Measurements from ENCODE around the gene KCNMB1.
A peak's percentile ranks its signal among the peaks of the same experiment; 100 is the strongest.

KCNMB1 gene

GRCh38 chr5:170388818-170389549 is at the start of gene KCNMB1:
KCNMB1 (minus strand) TSS chr5:170389367; CDS start chr5:170385447, 3,920 bp downstream.
- no peak for DNase-seq (ENCODE audit: low read depth)

- DNase-seq (ENCODE audit: low read depth) = no peak
These were observed 49.4 kb upstream of the KCNMB1 start for GRCh38 chr5:170438581-170438980.

GRCh38 chr5:170437621-170438375 is 48.6 kb upstream of the KCNMB1 start:
- no peak for DNase-seq (ENCODE audit: low read depth)

- no peak for DNase-seq (ENCODE audit: low read depth)
These were observed 47.2 kb upstream of the KCNMB1 start for GRCh38 chr5:170436335-170436734.

GRCh38 chr5:170434966-170435605 is 45.9 kb upstream of the KCNMB1 start:
- DNase-seq (ENCODE audit: low read depth) = peak; percentile 19

GRCh38 chr5:170432669-170433068 is 43.5 kb upstream of the KCNMB1 start:
- DNase-seq (ENCODE audit: low read depth) = no peak

GRCh38 chr5:170431571-170431970 is 42.4 kb upstream of the KCNMB1 start:
- DNase-seq (ENCODE audit: low read depth) = no peak

GRCh38 chr5:170430866-170431437 is 41.8 kb upstream of the KCNMB1 start:
- no peak for DNase-seq (ENCODE audit: low read depth)

GRCh38 chr5:170430256-170430655 is 41.1 kb upstream of the KCNMB1 start:
- DNase-seq (ENCODE audit: low read depth) = no peak

GRCh38 chr5:170429014-170429413 is 39.8 kb upstream of the KCNMB1 start:
- no peak for DNase-seq (ENCODE audit: low read depth)

- no peak for DNase-seq (ENCODE audit: low read depth)
These were observed 38.6 kb upstream of the KCNMB1 start for GRCh38 chr5:170427672-170428236.

- DNase-seq (ENCODE audit: low read depth) = no peak
These were observed 37.6 kb upstream of the KCNMB1 start for GRCh38 chr5:170426786-170427185.

GRCh38 chr5:170426149-170426767 is 37.1 kb upstream of the KCNMB1 start:
- no peak for DNase-seq (ENCODE audit: low read depth)

GRCh38 chr5:170425731-170426130 is 36.6 kb upstream of the KCNMB1 start:
- no peak for DNase-seq (ENCODE audit: low read depth)

GRCh38 chr5:170424629-170425028 is 35.5 kb upstream of the KCNMB1 start:
- DNase-seq (ENCODE audit: low read depth) = no peak

GRCh38 chr5:170423692-170424091 is 34.5 kb upstream of the KCNMB1 start:
- no peak for DNase-seq (ENCODE audit: low read depth)

- DNase-seq (ENCODE audit: low read depth) = no peak
These were observed 32.7 kb upstream of the KCNMB1 start for GRCh38 chr5:170421826-170422225.

GRCh38 chr5:170420806-170421412 is 31.7 kb upstream of the KCNMB1 start:
- DNase-seq (ENCODE audit: low read depth) = peak; percentile 9

- no peak for DNase-seq (ENCODE audit: low read depth)
These were observed 30.5 kb upstream of the KCNMB1 start for GRCh38 chr5:170419643-170420042.

GRCh38 chr5:170418736-170419135 is 29.6 kb upstream of the KCNMB1 start:
- no peak for DNase-seq (ENCODE audit: low read depth)

- no peak for DNase-seq (ENCODE audit: low read depth)
These were observed 27.4 kb upstream of the KCNMB1 start for GRCh38 chr5:170416526-170416925.
